K562 (cell line): ENCODE measurements around the gene EN2.

Experiments used
- ARHGAP35 ChIP-seq: fragments of 450-650 bp; IDR thresholded peaks from 2 replicates; pipeline ENCODE4 v1.6.1; 2018; ENCODE audit not compliant: partially characterized antibody
- ARNT ChIP-seq, 2 experiments: fragments of 450-650 bp; IDR thresholded peaks; 2 replicates each; pipeline ENCODE4 v1.6.1; 2016; ENCODE audit warnings: mild to moderate bottlenecking in 1 of 2
- MXI1 ChIP-seq: IDR thresholded peaks from 2 replicates; pipeline ENCODE4 v1.6.1; 2011; ENCODE audit warnings: low read depth, mild to moderate bottlenecking, improper control_type of control experiment, low read length
- NBN ChIP-seq: fragments of 450-650 bp; IDR thresholded peaks from 2 replicates; pipeline ENCODE4 v1.6.1; 2016; ENCODE audit warnings: low read depth, mild to moderate bottlenecking
- PRPF4 ChIP-seq: fragments of 200-400 bp; formaldehyde crosslinking; IDR thresholded peaks from one replicate; pipeline ENCODE4 v1.6.1; 2017; ENCODE audit warnings: low read length, low read depth, mild to moderate bottlenecking; ENCODE audit not compliant: insufficient read depth, poor library complexity, severe bottlenecking
- SNRNP70 ChIP-seq: fragments of 200-400 bp; formaldehyde crosslinking; optimal IDR thresholded peaks from 2 replicates; pipeline ENCODE3; 2017; ENCODE audit warnings: low read depth, low read length
- SRSF1 ChIP-seq: fragments of 200-400 bp; formaldehyde crosslinking; IDR thresholded peaks from 2 replicates; pipeline ENCODE4 v1.6.1; 2017; ENCODE audit warnings: mild to moderate bottlenecking, low read depth, low read length, moderate library complexity
- TCF7L2 ChIP-seq: fragments of 150-350 bp; IDR thresholded peaks from 2 replicates; pipeline ENCODE4 v1.6.1; 2016; ENCODE audit warnings: low read depth, mild to moderate bottlenecking, low read length, moderate library complexity
- ZNF23 ChIP-seq: fragments of 250-450 bp; sonication (Bioruptor Pico); IDR thresholded peaks from 2 replicates; pipeline ENCODE4 v1.4.0; 2020; ENCODE audit warnings: mild to moderate bottlenecking
- TF ChIP-seq, protein P1 (sequence below), 3 experiments: IDR thresholded peaks in 2 of 3; conservative IDR thresholded peaks in 1 of 3; 2 replicates each; pipeline ENCODE4 v1.5.1; 2011 to 2012; ENCODE audit warnings: low read length in 3 of 3, mild to moderate bottlenecking in 3 of 3, control low read depth in 2 of 3, improper control_type of control experiment in 1 of 3, inconsistent platforms in 1 of 3, low read depth in 1 of 3, mixed read lengths in 1 of 3, moderate library complexity in 1 of 3; ENCODE audit not compliant: insufficient read depth in 2 of 3
- TF ChIP-seq, protein P2 (sequence below): sonication (generic); formaldehyde crosslinking; IDR thresholded peaks from 2 replicates; pipeline ENCODE4 v1.8.1; 2022; ENCODE audit warnings: missing genetic modification reagents

DNA sequence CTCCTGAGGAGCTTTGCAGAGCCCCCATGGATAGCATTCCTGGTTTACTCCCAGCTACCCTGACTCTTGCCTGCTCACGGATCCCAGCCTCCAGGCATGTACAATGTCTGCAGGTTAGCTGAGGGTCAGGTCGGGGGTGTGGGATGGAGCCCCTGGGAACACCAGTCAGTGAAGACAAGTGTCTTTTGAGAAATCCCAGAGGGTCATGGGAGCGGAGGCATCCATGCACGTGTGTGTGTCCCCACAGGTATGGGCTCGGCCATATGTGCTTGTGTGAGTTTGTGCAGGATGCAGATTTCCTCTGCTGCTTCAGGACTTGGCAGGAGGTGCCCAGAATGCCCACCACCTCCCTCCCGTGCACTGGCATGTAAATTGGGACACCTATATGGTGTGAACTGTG, 28.3 kb upstream of the EN2 start:
- TF ChIP-seq SRSF1 = no peak
- TF ChIP-seq, protein P1, sequence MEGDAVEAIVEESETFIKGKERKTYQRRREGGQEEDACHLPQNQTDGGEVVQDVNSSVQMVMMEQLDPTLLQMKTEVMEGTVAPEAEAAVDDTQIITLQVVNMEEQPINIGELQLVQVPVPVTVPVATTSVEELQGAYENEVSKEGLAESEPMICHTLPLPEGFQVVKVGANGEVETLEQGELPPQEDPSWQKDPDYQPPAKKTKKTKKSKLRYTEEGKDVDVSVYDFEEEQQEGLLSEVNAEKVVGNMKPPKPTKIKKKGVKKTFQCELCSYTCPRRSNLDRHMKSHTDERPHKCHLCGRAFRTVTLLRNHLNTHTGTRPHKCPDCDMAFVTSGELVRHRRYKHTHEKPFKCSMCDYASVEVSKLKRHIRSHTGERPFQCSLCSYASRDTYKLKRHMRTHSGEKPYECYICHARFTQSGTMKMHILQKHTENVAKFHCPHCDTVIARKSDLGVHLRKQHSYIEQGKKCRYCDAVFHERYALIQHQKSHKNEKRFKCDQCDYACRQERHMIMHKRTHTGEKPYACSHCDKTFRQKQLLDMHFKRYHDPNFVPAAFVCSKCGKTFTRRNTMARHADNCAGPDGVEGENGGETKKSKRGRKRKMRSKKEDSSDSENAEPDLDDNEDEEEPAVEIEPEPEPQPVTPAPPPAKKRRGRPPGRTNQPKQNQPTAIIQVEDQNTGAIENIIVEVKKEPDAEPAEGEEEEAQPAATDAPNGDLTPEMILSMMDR (IDR thresholded peaks at IDR 0.05 in 2 of 3, conservative IDR thresholded peaks at IDR 0.05 in 1 of 3; ENCODE audit: insufficient read depth in 2 of 3, low read depth in 1 of 3, low read length in 3 of 3) = no peak
- no peak for TF ChIP-seq TCF7L2
- no peak for TF ChIP-seq NBN
- no peak for TF ChIP-seq MXI1
- TF ChIP-seq ARNT (IDR thresholded peaks at IDR 0.05) = no peak
- TF ChIP-seq, protein P2, sequence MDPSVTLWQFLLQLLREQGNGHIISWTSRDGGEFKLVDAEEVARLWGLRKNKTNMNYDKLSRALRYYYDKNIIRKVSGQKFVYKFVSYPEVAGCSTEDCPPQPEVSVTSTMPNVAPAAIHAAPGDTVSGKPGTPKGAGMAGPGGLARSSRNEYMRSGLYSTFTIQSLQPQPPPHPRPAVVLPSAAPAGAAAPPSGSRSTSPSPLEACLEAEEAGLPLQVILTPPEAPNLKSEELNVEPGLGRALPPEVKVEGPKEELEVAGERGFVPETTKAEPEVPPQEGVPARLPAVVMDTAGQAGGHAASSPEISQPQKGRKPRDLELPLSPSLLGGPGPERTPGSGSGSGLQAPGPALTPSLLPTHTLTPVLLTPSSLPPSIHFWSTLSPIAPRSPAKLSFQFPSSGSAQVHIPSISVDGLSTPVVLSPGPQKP (CRISPR knock-in tag) = no peak
- TF ChIP-seq ZNF23 (CRISPR knock-in tag) = no peak
- no peak for TF ChIP-seq PRPF4
- TF ChIP-seq SNRNP70 = no peak
- no peak for TF ChIP-seq ARHGAP35
